ENCODE measurements around the gene MBD3L4.
"Not testable (repeated sequence)": the region's sequence is repeated elsewhere in the genome, so short reads cannot be mapped to it uniquely, and the experiment has no call there.

The MBD3L4 gene

GRCh38 chr19:7051421-7051820 is 11.4 kb upstream of the MBD3L4 start:
- H4K91ac ChIP-seq (ENCODE audit: low read length); H3K18ac ChIP-seq (ENCODE audit: low read depth in 1 of 2, low read length in 2 of 2); DNase-seq; H2AK5ac ChIP-seq (ENCODE audit: low read length, severe bottlenecking); H3K23ac ChIP-seq (ENCODE audit: low read length in 2 of 2); H2BK120ac ChIP-seq (ENCODE audit: low read depth, low read length); H3K4ac ChIP-seq (ENCODE audit: low read depth in 1 of 2, low read length in 2 of 2); H3K9me3 ChIP-seq (ENCODE audit: control insufficient read depth, low read length); H4K8ac ChIP-seq (ENCODE audit: low read length); H2BK12ac ChIP-seq (ENCODE audit: low read length in 2 of 2); H3K36me3 ChIP-seq (ENCODE audit: control insufficient read depth in 1 of 2, insufficient read depth in 2 of 2, low read depth in 1 of 2, low read length in 2 of 2); H3K4me2 ChIP-seq (ENCODE audit: low read length, poor library complexity, severe bottlenecking); H3K79me1 ChIP-seq (replicated peaks; ENCODE audit: low read length, poor library complexity, severe bottlenecking); H2AFZ ChIP-seq (ENCODE audit: low read depth, low read length); H3K27ac ChIP-seq (ENCODE audit: low read length, poor library complexity, severe bottlenecking); H2BK5ac ChIP-seq (ENCODE audit: low read depth, low read length, poor library complexity, severe bottlenecking); H3K27me3 ChIP-seq (ENCODE audit: control insufficient read depth in 1 of 2, insufficient read depth in 1 of 2, low read length in 2 of 2); H3K9ac ChIP-seq (ENCODE audit: low read length); H3K14ac ChIP-seq (ENCODE audit: low read length in 2 of 2); H3K4me3 ChIP-seq (ENCODE audit: insufficient read depth in 1 of 2, low read depth in 1 of 2, low read length in 2 of 2); H2BK15ac ChIP-seq (ENCODE audit: low read depth, poor library complexity, severe bottlenecking); H3K4me1 ChIP-seq (ENCODE audit: control insufficient read depth, insufficient read depth, low read depth, low read length): not testable (repeated sequence)
- WGBS: no CpG with 5 or more reads among the region's 5 CpGs

- not testable (repeated sequence) for H2BK5ac ChIP-seq (ENCODE audit: low read depth, low read length, poor library complexity, severe bottlenecking); H3K27me3 ChIP-seq (ENCODE audit: control insufficient read depth in 1 of 2, insufficient read depth in 1 of 2, low read length in 2 of 2); H2BK120ac ChIP-seq (ENCODE audit: low read depth, low read length); H3K18ac ChIP-seq (ENCODE audit: low read depth in 1 of 2, low read length in 2 of 2); H3K27ac ChIP-seq (ENCODE audit: low read length, poor library complexity, severe bottlenecking); H3K4me3 ChIP-seq (ENCODE audit: insufficient read depth in 1 of 2, low read depth in 1 of 2, low read length in 2 of 2); DNase-seq; H3K36me3 ChIP-seq (ENCODE audit: control insufficient read depth in 1 of 2, insufficient read depth in 2 of 2, low read depth in 1 of 2, low read length in 2 of 2); H2AFZ ChIP-seq (ENCODE audit: low read depth, low read length); H3K14ac ChIP-seq (ENCODE audit: low read length in 2 of 2); H3K4ac ChIP-seq (ENCODE audit: low read depth in 1 of 2, low read length in 2 of 2); H3K4me1 ChIP-seq (ENCODE audit: control insufficient read depth, insufficient read depth, low read depth, low read length); H3K9ac ChIP-seq (ENCODE audit: low read length); H2BK15ac ChIP-seq (ENCODE audit: low read depth, poor library complexity, severe bottlenecking); H2BK12ac ChIP-seq (ENCODE audit: low read length in 2 of 2); H3K23ac ChIP-seq (ENCODE audit: low read length in 2 of 2); H3K9me3 ChIP-seq (ENCODE audit: control insufficient read depth, low read length); H4K8ac ChIP-seq (ENCODE audit: low read length); H3K4me2 ChIP-seq (ENCODE audit: low read length, poor library complexity, severe bottlenecking); H4K91ac ChIP-seq (ENCODE audit: low read length); H3K79me1 ChIP-seq (replicated peaks; ENCODE audit: low read length, poor library complexity, severe bottlenecking); H2AK5ac ChIP-seq (ENCODE audit: low read length, severe bottlenecking)
- WGBS: no CpG with 5 or more reads among the region's 7 CpGs
These were observed 9.0 kb upstream of the MBD3L4 start, which contains the start of gene MBD3L2 for GRCh38 chr19:7049021-7049420. Gene MBD3L2, plus strand, starts transcription at chr19:7049321. Its CDS starts 53 bp downstream, at chr19:7049374.

GRCh38 chr19:7041563-7041962 is 1.6 kb upstream of the MBD3L4 start:
- WGBS: no CpG with 5 or more reads among the region's 2 CpGs
- not testable (repeated sequence) for H3K18ac ChIP-seq (ENCODE audit: low read depth in 1 of 2, low read length in 2 of 2); H2BK12ac ChIP-seq (ENCODE audit: low read length in 2 of 2); H3K27me3 ChIP-seq (ENCODE audit: control insufficient read depth in 1 of 2, insufficient read depth in 1 of 2, low read length in 2 of 2); H2BK5ac ChIP-seq (ENCODE audit: low read depth, low read length, poor library complexity, severe bottlenecking); H2BK15ac ChIP-seq (ENCODE audit: low read depth, poor library complexity, severe bottlenecking); H2AK5ac ChIP-seq (ENCODE audit: low read length, severe bottlenecking); H4K8ac ChIP-seq (ENCODE audit: low read length); H3K27ac ChIP-seq (ENCODE audit: low read length, poor library complexity, severe bottlenecking); H3K4me2 ChIP-seq (ENCODE audit: low read length, poor library complexity, severe bottlenecking); H3K36me3 ChIP-seq (ENCODE audit: control insufficient read depth in 1 of 2, insufficient read depth in 2 of 2, low read depth in 1 of 2, low read length in 2 of 2); H3K9me3 ChIP-seq (ENCODE audit: control insufficient read depth, low read length); H4K91ac ChIP-seq (ENCODE audit: low read length); H2BK120ac ChIP-seq (ENCODE audit: low read depth, low read length); H3K14ac ChIP-seq (ENCODE audit: low read length in 2 of 2); H3K79me1 ChIP-seq (replicated peaks; ENCODE audit: low read length, poor library complexity, severe bottlenecking); H3K4ac ChIP-seq (ENCODE audit: low read depth in 1 of 2, low read length in 2 of 2); H3K9ac ChIP-seq (ENCODE audit: low read length); H3K4me3 ChIP-seq (ENCODE audit: insufficient read depth in 1 of 2, low read depth in 1 of 2, low read length in 2 of 2); H3K4me1 ChIP-seq (ENCODE audit: control insufficient read depth, insufficient read depth, low read depth, low read length); H2AFZ ChIP-seq (ENCODE audit: low read depth, low read length); H3K23ac ChIP-seq (ENCODE audit: low read length in 2 of 2); DNase-seq

GRCh38 chr19:7030278-7030677 is 9.7 kb downstream of the MBD3L4 start, which contains the start of gene MBD3L5:
Gene MBD3L5, plus strand, starts transcription at chr19:7030578. Its CDS starts 34 bp downstream, at chr19:7030612.
- not testable (repeated sequence) for H3K4me1 ChIP-seq (ENCODE audit: control insufficient read depth, insufficient read depth, low read depth, low read length); H3K14ac ChIP-seq (ENCODE audit: low read length in 2 of 2); H2AK5ac ChIP-seq (ENCODE audit: low read length, severe bottlenecking); H3K79me1 ChIP-seq (replicated peaks; ENCODE audit: low read length, poor library complexity, severe bottlenecking); H2AFZ ChIP-seq (ENCODE audit: low read depth, low read length); H3K27ac ChIP-seq (ENCODE audit: low read length, poor library complexity, severe bottlenecking); H4K8ac ChIP-seq (ENCODE audit: low read length); H2BK12ac ChIP-seq (ENCODE audit: low read length in 2 of 2); DNase-seq; H3K36me3 ChIP-seq (ENCODE audit: control insufficient read depth in 1 of 2, insufficient read depth in 2 of 2, low read depth in 1 of 2, low read length in 2 of 2); H3K23ac ChIP-seq (ENCODE audit: low read length in 2 of 2); H3K18ac ChIP-seq (ENCODE audit: low read depth in 1 of 2, low read length in 2 of 2); H3K9me3 ChIP-seq (ENCODE audit: control insufficient read depth, low read length); H2BK120ac ChIP-seq (ENCODE audit: low read depth, low read length); H3K9ac ChIP-seq (ENCODE audit: low read length); H4K91ac ChIP-seq (ENCODE audit: low read length); H3K4me3 ChIP-seq (ENCODE audit: insufficient read depth in 1 of 2, low read depth in 1 of 2, low read length in 2 of 2); H3K27me3 ChIP-seq (ENCODE audit: control insufficient read depth in 1 of 2, insufficient read depth in 1 of 2, low read length in 2 of 2); H2BK15ac ChIP-seq (ENCODE audit: low read depth, poor library complexity, severe bottlenecking); H3K4ac ChIP-seq (ENCODE audit: low read depth in 1 of 2, low read length in 2 of 2); H2BK5ac ChIP-seq (ENCODE audit: low read depth, low read length, poor library complexity, severe bottlenecking); H3K4me2 ChIP-seq (ENCODE audit: low read length, poor library complexity, severe bottlenecking)
- WGBS: no CpG with 5 or more reads among the region's 9 CpGs
